ENCODE data around the gene BTBD9.

The BTBD9 gene

DNA sequence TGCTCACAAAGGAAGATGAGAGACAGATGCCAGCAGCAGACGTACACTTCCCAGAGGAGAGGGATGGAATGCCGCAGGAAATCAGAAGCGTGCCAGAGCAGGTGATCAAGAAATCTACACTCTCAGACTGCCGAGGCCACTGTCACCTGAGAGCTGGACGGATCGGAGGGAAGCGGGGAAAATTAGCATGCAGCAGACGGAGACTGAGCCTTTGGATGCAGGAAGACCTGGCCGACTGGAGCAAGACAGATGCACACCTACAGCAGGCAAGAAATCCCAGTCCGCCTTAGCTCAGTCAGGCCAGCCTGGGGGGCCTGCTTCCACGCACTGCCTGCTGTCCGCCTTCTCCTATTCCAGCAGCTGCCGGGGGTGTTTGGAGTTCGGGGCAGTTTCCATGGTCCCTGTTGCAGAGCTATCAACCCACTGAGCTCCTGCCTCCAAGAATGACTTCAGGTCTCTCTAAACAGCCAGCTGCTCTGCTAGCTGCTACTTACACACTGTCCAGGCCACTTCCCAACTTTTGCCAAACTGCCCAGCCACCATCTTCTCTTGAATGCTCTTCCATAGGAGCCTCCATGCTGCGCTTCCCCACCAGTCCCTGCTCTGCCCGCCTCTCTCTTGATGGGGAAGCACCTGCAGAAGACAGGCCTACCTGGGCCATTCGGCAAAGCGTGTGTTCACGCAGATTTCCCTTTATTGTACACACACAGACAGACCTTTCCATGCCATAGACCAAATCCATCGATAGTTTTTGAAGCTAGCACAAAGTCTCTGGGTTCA, 451.7 kb downstream of the BTBD9 start:
- DNase-seq: no peak

DNA sequence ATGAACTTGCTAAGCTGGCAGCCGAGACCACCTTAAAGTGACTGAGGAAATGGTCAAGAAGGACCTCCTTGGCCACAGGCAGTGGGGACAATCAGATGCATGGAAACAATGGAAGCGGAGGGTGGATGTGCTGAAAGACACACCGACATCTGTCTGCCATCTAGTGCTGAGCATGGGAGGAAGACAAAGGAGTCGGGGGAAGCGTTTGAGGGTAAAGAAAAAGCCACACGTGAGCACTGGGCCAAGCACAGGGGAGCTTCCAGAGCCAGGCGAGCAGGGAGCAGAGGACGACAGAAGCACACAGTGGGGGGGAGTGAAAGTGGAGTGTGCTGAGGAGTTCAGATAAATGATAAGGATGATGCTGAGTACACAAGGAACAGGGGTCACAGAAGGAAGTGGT, 452.4 kb downstream of the BTBD9 start:
- no peak for DNase-seq

DNA sequence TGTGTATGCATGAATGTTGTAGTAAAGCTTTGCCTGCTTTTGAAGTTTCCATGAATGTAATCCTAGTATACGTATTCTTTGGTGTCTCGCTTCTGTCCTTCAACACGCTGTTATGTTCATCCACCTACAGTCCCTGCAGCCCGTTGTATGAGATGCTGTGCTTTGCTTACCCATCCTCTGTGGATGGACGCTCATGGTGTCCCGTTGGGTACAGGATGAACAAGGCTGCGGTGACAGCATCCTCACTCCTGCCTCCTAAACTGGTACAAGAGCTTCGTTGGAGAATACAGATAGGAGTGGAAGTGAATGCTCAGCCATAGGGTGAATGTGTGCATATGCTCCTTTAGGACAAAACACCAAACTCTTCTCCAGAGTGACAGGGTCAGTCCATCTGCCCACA, 454.0 kb downstream of the BTBD9 start:
- no peak for DNase-seq

DNA sequence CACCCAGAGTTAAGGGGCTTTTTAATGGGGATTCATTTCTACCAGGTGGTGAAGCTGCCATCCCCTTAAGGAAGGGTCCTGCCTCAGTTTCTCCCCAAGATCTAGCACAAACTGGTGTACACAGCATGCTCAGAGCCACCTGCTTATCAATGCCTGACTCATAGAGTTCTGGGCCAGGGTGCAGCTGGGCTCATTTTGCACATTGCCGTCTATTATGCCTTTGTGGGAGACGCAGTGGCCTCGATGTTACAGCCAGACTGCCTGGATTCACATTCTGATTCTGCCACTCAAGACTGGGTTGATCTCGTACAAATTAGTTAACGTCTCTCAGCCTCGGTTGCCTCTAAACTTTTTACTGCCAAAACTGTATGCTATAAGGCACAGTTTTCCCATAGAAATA, 454.5 kb downstream of the BTBD9 start:
- no peak for DNase-seq

DNA sequence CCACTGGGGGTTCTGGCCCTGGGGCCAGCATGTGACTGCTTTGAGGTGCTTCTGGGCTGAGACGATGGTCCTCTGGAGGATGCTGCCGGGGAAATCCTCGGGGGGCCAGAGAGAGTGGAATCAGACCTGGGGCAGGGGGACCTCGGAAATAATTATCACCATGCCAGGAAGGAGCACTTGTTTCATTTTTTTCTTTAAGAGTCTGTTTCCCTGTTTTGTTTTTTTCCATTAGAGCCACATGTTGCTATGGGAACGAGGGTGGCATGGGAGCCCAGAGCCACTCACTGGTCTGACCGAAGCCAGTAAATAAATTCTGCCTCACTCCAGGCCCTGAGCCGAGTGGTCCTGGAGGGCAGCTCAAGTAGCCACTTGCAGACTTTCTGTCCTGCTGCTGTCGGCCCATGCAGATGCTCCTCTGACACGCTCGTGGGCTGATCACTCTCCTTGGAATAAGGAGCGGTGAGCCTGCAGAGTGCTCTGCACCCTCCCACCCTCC, 455.1 kb downstream of the BTBD9 start:
- no peak for DNase-seq

DNA sequence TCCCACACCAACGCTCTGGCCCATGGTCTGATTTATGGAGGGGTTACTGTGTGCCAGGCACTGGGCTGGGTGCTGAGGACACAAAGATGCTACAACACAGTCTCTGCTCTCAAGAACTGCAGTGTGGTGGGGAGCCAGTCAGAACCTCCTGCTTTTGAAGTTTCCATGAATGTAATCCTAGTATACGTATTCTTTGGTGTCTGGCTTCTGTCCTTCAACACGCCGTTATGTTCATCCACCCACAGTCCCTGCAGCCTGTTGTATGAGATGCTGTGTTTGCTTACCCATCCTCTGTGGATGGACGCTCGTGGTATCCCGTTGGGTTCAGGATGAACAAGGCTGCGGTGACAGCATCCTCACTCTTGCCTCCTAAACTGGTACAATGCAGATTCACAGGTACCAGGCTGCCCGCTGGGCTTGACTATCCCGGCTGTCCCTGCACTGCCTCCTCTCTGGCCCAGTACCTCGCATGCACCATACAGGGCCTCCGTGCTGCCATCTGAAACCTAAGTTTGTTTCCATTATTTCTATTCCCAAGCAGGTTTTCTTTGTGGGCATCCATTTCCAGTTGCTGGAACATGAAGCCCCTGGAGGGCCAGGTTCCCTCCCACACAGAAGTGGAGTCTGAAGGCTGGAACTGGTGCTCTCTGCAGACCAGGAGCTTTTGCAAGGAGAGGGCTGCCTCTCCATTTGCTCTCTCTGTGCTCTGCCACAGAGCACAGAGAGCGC, 455.7 kb downstream of the BTBD9 start:
- no peak for DNase-seq

DNA sequence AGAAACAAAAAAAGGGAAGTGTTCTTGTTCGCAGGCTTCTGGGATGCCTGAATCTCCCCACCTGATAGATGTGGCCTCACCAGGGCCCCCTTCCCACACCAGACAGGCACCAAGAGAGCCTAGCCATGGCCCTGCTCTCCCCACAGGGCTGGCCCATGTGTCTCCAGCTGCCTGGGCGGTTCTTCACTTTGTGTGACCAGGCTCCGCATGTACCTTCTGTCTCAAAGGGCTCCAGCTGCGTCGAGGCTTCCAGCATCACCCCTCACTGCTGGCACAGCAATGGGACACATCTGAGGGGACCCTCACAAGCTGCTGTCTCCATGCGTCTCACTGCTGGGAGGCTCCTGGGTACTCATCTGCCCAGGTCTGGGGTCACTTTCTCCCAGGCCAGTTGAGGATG, 457.3 kb downstream of the BTBD9 start:
- DNase-seq: no peak

DNA sequence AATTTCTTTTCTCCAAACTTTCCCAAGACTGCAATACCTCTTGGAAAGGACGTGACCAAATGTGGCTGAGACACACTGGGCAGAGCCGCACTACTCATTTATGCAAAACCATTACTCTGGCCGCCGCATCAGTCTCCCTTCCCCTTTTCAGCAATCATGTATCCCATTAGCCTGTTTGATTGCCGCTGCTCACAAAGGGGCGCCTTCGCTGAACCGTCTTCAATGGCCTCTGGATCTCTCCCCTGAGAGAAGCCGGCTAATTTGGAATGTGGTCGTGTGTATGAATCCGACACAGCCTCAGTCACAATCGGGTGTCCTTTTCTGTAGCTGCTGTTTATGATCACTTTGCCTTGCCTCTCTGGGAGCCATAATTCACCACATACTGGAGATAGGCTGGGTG, 459.1 kb downstream of the BTBD9 start:
- no peak for DNase-seq

DNA sequence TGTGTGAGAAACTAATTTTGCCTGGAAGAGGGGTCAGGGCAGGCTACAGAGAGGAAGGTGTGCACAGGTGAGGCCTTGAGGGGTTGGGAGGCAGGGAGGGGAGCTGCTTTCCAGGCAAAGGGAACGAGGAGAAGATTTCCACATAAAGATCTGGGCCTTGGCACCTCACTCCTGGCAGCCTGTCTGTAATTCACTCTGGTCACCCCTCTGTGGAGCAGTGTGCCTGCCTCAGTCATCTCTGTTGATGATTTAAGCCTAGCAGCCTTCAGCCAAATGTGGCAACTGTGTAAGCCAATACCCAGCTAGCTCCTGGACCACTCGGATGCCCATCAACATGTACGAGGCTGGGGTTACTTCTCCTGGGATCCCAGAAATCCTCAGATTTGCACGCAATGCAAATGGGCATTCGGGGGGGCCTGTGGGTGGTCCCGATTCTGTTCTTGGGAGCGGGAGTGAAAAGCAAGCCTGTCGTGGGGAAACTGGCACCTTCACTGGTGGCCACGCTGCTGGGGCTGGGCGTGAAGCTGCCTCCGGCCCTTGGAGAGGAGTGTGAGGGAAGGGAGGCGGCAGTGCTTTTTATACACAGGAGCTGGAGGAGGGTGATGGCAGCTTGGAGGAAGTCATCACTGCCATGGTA, 459.8 kb downstream of the BTBD9 start:
- DNase-seq: no peak

DNA sequence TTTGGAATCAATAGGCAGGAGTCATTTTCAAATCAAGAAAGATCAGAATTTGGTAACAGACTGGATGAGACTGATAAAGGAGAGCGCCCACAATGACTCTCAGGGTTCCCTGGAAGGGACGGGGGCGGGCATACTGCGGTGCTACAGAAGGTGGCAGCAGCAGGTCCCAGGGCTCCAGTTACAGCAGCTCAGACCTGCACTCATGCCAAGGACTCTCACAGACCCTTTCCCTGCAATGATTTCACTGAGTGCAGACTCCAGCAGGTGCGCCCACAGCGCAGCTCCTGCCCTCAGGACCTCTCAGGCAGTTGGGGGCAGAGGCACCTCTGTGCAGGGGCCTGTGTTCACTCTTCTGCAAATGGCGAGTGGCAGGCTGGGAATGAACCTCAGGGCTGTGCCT, 460.4 kb downstream of the BTBD9 start:
- DNase-seq: no peak

DNA sequence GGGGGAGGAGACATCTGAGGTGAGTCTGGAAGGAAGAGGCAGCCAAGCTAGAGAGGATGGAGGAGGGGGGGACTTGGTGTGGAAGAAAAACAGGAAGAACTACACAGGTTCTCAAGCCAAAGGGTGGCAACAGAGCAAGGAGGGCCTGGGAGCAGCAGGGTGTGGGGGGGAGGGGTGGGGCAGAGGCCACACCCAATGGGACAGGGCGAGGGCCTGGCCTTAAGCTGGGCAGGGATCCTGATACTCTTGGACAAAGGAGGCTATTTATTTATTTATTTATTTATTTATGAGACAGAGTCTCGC, 461.2 kb downstream of the BTBD9 start:
- DNase-seq: no peak

DNA sequence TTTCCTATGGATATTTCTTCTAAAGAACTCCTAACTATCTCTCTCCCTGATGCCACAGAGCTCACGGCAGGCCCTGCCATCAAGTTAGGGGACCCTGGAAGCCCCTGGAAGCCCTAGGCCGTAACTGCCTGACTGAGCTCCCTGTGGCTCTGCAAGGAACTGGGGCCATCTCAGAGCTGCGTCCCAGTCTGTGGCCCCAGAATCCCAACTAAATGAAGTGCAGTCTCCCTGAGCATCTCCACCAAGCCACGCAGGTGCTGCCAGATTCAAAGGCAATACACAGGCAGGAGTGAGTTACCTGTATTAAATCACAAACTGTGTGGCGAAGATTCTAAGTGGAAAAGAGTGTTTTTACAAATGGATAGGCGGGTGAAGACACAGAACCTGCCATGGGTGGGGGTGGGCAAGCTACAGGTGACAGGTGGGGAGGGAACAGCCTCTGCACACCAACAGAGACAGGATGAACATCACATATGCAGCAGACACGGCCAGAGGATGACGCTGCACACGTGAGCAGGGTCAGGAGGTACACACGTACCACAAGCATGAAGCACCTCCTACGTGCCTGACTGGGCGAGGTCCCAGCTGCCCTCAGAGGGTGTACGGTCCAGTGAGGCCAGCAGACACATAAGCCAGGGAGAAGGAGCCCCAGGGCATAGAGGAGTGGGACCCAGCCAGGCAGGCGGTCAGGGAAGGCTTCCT, 461.7 kb downstream of the BTBD9 start:
- no peak for DNase-seq

DNA sequence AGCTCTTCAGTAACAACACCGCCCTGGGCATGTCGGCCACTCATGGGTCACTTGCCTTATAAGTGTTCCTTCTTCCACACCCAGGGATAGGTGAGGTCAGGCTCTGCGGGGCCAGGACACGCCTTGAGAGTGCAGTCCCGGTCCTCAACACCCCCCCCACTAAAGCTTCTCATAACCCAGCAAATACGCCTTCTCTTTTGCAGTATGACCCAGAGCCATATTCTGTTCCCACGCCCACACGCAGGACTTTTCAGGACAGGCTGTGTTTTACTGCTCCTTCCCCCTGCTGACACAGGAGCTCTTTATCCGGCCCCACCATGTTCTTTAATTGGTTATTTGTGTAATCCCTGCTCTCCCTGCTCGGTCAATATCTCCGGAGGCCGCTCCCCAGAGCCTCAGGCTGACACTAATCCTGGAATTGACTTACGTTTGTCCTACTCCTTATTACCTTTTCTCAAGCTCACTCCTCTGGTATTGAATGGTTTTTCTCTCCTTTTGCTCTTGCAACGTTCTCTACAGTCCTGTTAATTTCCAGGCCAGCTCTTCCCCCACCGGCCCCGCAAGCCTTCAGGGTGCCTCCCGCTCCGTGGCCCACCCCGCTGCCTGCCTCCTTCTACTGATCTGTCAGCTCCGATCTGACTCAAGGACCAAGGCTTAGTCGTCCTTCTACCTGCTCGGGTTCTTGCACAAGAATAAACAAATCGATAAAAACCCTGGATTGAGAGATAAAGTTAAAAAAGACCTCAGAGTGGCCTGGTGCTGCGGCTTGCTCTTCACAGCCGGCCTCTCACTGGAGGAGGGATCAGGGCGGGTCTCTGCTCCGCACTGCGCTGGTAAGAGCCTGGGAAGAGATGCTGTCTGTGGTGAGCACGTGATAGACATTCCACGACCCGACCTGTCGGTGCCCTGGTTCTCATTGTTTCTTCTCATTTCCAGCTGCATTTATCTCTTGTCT, 462.7 kb downstream of the BTBD9 start:
- DNase-seq: no peak

DNA sequence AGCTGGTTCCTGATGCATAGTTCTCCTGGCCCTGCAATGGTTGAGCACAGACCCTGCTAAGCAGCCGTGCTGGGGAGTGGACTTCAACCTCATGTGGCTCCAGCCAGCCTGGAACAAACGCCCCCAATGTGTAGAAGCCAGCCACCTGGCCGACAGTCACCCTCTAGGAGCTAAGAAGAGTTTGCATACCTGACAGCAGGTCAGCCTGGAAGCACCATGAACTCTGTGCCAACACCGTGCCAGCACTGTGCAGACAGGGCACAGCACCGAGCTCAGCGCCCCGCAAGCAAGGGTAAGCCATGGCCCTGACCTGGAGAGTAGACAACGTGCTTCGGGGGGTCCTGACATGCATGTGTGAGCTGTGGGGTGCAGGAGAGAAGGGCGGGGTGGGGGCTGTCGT, 463.9 kb downstream of the BTBD9 start:
- no peak for DNase-seq

DNA sequence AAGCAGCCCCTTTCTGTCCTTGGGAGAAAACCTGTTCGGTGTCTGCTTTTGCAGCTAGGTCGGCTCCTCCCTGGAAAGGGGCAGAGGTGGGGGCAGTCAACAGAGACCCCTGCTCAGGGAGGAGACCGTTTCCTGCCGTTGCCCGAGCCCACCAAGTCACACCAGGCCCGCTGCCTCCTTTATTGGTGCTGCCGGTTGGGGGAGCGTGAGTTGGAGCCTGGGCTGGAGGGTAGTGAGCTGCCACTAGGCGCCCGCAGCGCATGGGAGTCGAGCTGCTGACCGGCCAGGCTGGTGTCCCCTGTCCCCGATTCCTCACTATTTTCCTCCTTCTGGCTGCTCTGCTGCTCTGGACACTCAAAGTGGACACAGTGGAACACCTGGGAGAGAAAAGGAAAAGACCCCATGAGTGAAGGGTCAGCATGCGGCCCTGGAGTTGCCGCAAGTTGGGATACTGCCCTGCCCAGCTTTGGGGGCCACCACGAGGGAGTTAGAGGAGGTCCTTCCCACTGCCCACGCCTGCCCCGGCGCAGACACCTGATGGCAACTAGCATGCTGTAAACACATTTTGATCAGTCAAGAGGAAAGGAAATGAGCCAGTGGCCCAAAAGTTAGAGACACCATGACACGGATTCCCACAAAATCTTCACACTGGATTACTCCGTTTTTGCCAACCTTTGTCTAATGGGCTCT, 464.8 kb downstream of the BTBD9 start:
- no peak for DNase-seq

DNA sequence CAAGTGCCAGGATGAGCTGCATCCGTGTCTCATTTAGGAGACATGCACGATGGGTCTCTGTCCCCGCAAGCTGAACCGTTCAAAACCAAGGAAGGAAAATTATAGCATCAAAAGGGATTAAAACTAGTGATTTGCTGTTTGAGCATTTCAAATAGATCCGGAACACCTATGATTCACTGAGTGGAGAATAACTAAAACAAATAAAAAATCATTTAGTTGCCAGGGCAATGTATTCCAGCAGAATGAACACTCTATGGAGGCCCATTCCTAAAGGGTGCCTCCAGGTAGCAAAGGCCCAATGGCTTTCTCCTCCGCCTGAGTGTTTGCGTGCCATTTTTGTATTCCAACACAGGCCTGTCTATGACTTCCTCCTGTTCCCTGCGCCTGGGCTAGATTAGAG, 465.4 kb downstream of the BTBD9 start:
- DNase-seq: no peak

DNA sequence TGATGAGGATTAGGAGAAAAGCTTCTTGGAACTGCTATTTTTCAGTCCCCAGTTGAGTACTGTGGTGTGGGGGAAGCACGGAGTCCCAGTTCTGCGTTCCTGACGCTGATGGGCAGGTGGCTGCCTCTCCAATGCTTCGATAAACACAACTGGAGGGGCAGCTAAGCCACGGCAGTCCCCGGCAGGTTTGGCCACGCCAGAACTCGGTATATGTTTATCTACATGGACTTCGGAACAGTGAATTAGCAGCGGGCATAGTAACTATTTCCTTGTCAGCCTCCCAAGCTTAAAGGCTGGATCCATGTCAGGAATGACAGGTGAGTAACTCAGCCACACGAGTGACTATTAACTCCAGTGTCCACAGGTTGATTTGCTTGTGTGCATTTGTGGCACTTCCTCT, 465.8 kb downstream of the BTBD9 start:
- DNase-seq: no peak

DNA sequence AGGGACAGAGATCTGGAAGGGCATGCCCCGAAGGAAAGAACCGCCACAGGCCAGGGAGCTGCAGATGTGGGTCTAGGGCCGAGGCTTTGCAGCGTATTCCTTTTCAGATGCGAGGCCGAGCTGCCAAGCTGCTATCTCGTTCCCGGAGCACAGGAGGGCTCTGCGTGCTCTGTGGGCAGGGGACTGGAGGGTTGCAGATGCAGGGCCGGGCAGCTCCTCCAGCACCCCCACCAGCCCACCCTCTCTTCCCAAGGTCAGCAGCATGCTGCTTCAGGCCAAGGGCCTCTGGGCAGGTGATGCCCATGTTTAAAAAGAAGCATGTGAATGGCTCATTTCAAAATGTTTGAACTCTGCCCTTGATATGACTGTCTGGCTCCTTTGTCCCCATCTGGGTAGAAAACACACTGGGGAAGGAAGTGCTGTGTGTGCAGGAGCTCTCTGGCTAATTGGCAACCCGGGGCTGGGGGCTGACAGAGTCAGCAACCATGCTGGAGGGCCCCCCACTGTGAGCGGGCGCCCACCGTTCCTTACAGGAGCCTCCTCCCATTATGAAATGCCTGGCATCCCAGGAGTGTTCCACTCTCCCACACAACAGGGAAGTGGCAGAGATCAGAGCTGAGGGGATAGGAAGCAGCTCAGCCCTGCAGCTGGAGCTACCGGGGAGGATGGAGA, 466.9 kb downstream of the BTBD9 start:
- DNase-seq: no peak

DNA sequence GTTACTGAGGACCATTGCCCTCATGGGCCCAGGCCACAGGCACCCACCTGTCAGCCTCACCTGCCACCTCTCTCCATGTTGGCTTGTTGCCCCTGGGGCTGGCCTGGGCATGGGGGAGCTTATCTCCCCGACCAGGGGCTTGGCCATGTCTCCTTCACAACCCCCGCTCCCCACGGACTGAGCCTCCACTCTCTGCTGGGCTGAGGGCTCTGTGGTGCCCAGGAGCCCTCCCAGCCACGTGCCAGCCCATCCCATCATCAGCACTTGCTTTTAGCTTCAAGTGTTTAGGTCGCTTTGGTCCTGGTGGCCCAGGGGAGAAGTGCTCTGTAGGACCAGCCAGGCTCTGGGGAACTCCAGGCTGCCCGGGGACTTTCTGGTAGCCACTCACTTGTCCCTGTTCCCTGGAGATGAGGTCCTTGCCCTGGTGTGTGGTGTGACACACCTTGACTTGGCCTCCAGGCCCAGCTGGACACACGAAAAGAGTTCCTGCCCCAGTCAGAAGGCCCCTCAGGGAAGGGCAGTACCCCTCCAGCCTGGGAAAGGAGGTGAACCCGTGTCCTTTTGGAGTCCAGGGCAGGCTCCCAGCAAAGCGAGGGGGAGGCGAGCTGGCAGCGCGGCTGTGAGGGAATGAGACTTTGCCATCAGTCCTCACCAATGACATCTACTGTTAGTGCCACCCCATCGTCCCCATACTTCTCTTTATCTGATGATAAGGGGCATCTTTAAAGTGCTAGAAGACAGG, 467.6 kb downstream of the BTBD9 start:
- no peak for DNase-seq

DNA sequence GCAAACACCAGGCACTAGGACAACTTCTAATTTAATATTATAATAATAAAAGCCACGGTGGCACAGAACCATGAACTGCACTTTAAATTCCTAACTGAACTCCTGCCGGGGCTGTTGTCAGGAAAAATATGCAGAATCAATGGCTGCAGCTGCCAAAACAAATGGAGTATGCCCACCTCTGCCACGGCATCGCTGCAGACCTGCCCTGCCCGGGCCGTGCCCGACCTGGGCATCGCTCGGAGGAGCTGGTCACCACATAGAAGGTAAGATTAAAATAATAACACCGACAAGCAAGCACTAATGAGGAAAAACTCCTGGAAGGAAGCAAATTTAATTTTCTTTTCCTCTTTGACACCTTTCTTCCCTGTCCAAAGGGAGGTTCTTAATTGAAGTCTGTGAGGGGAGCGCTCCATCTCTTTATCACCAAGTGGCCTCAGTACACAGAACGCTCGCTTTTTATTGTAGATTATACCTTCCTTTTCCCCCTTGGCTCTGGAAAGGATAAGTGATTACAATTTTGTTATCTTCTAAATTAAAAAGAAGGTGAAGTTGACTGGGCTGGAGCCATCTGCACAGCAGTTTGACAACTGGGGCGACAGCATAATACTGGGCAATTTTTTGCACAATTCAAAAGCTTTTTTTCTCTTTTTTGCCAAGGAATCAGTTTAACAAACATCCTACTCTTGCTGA, 468.9 kb downstream of the BTBD9 start:
- DNase-seq: no peak
